Measurements from ENCODE around the gene SP3.
A peak's percentile ranks its signal among the peaks of the same experiment; 100 is the strongest.

SP3 gene

GRCh38 chr2:173898996-173899395, 66.2 kb downstream of the SP3 start:
- no peaks in the 10 kb centered on the region for H4K20me1 ChIP-seq (ENCODE audit: insufficient read depth, low read length)

GRCh38 chr2:173898178-173898668, 67.0 kb downstream of the SP3 start:
- ATAC-seq (ENCODE audit: insufficient read depth, low read depth): no peak; the same call in 2 of the 3 replicates
- no peak overlapping the region for H2AFZ ChIP-seq (ENCODE audit: low read depth, low read length)
- H3K9me3 ChIP-seq (ENCODE audit: insufficient read depth, low read length, severe bottlenecking): no peaks in the 10 kb centered on the region
- H3K4me3 ChIP-seq (ENCODE audit: low read depth in 1 of 2, low read length in 2 of 2): no peak overlapping the region
- TF ChIP-seq EZH2 (IDR thresholded peaks at IDR 0.05; ENCODE audit: borderline replicate concordance, low read depth, low read length, severe bottlenecking) (no peak), CTCF (IDR thresholded peaks at IDR 0.05; ENCODE audit: borderline replicate concordance, extremely low read depth, low read length, poor library complexity, severe bottlenecking) (no peak)
- no peak overlapping the region for H3K27ac ChIP-seq (ENCODE audit: low read length)
- DNase-seq: no peak
- no peaks in the 10 kb centered on the region for H3K4me1 ChIP-seq (ENCODE audit: insufficient read depth, low read length)
- no peak overlapping the region for H3K4me2 ChIP-seq (ENCODE audit: insufficient read depth, low read length)
- H3K9ac ChIP-seq (ENCODE audit: low read depth, low read length): no peak overlapping the region
- H4K20me1 ChIP-seq (ENCODE audit: insufficient read depth, low read length): no peaks in the 10 kb centered on the region
- no peaks in the 10 kb centered on the region for H3K36me3 ChIP-seq (ENCODE audit: insufficient read depth, low read length)
- H3K27me3 ChIP-seq (ENCODE audit: insufficient read depth, low read length, poor library complexity): no peaks in the 10 kb centered on the region
- H3K79me2 ChIP-seq (ENCODE audit: insufficient read depth, low read length): no peaks in the 10 kb centered on the region

More at GRCh38 chr2:173898996-173899395, 66.2 kb downstream of the SP3 start:
- H3K27me3 ChIP-seq (ENCODE audit: insufficient read depth, low read length, poor library complexity): no peaks in the 10 kb centered on the region
- no peak for ATAC-seq (ENCODE audit: insufficient read depth, low read depth)
- TF ChIP-seq CTCF (IDR thresholded peaks at IDR 0.05; ENCODE audit: borderline replicate concordance, extremely low read depth, low read length, poor library complexity, severe bottlenecking): no peak
- no peak for TF ChIP-seq EZH2 (IDR thresholded peaks at IDR 0.05; ENCODE audit: borderline replicate concordance, low read depth, low read length, severe bottlenecking)
- DNase-seq: no peak
- no peaks in the 10 kb centered on the region for H3K79me2 ChIP-seq (ENCODE audit: insufficient read depth, low read length)
- no peak overlapping the region for H3K27ac ChIP-seq (ENCODE audit: low read length)
- H3K36me3 ChIP-seq (ENCODE audit: insufficient read depth, low read length): no peaks in the 10 kb centered on the region
- no peaks in the 10 kb centered on the region for H3K4me1 ChIP-seq (ENCODE audit: insufficient read depth, low read length)
- H2AFZ ChIP-seq (ENCODE audit: low read depth, low read length): no peak overlapping the region
- no peaks in the 10 kb centered on the region for H3K9me3 ChIP-seq (ENCODE audit: insufficient read depth, low read length, severe bottlenecking)
- no peak overlapping the region for H3K4me3 ChIP-seq (ENCODE audit: low read depth in 1 of 2, low read length in 2 of 2)
- H3K4me2 ChIP-seq (ENCODE audit: insufficient read depth, low read length): no peak overlapping the region
- no peak overlapping the region for H3K9ac ChIP-seq (ENCODE audit: low read depth, low read length)

- no peak for ATAC-seq (ENCODE audit: insufficient read depth, low read depth)
- Histone ChIP-seq H3K36me3 (ENCODE audit: insufficient read depth, low read length) (no peaks in the 10 kb centered on the region), H3K9me3 (ENCODE audit: insufficient read depth, low read length, severe bottlenecking) (no peaks in the 10 kb centered on the region), H3K79me2 (ENCODE audit: insufficient read depth, low read length) (no peaks in the 10 kb centered on the region), H3K27ac (ENCODE audit: low read length) (no peak overlapping the region), H3K4me1 (ENCODE audit: insufficient read depth, low read length) (no peaks in the 10 kb centered on the region), H3K27me3 (ENCODE audit: insufficient read depth, low read length, poor library complexity) (no peaks in the 10 kb centered on the region), H3K4me2 (ENCODE audit: insufficient read depth, low read length) (no peak overlapping the region), H3K4me3 (ENCODE audit: low read depth in 1 of 2, low read length in 2 of 2) (no peak overlapping the region), H3K9ac (ENCODE audit: low read depth, low read length) (no peak overlapping the region), H4K20me1 (ENCODE audit: insufficient read depth, low read length) (no peaks in the 10 kb centered on the region), H2AFZ (ENCODE audit: low read depth, low read length) (no peak overlapping the region)
- no peak for DNase-seq
- TF ChIP-seq CTCF (IDR thresholded peaks at IDR 0.05; ENCODE audit: borderline replicate concordance, extremely low read depth, low read length, poor library complexity, severe bottlenecking) (no peak), EZH2 (IDR thresholded peaks at IDR 0.05; ENCODE audit: borderline replicate concordance, low read depth, low read length, severe bottlenecking) (no peak)
Measured at GRCh38 chr2:173896755-173897154, 68.4 kb downstream of the SP3 start.

GRCh38 chr2:173892341-173892740, 72.8 kb downstream of the SP3 start:
- TF ChIP-seq EZH2 (IDR thresholded peaks at IDR 0.05; ENCODE audit: borderline replicate concordance, low read depth, low read length, severe bottlenecking) (no peak), CTCF (IDR thresholded peaks at IDR 0.05; ENCODE audit: borderline replicate concordance, extremely low read depth, low read length, poor library complexity, severe bottlenecking) (no peak)
- no peak for DNase-seq
- Histone ChIP-seq H3K4me1 (ENCODE audit: insufficient read depth, low read length) (no peaks in the 10 kb centered on the region), H3K4me3 (ENCODE audit: low read depth in 1 of 2, low read length in 2 of 2) (no peak overlapping the region), H4K20me1 (ENCODE audit: insufficient read depth, low read length) (no peaks in the 10 kb centered on the region), H3K9ac (ENCODE audit: low read depth, low read length) (no peak overlapping the region), H2AFZ (ENCODE audit: low read depth, low read length) (no peak overlapping the region), H3K4me2 (ENCODE audit: insufficient read depth, low read length) (no peak overlapping the region), H3K27me3 (ENCODE audit: insufficient read depth, low read length, poor library complexity) (no peaks in the 10 kb centered on the region), H3K36me3 (ENCODE audit: insufficient read depth, low read length) (no peaks in the 10 kb centered on the region), H3K27ac (ENCODE audit: low read length) (no peak overlapping the region), H3K79me2 (ENCODE audit: insufficient read depth, low read length) (no peaks in the 10 kb centered on the region), H3K9me3 (ENCODE audit: insufficient read depth, low read length, severe bottlenecking) (peaks cover 9% of the 10 kb centered on the region)
- 0 out of 3 replicates have a peak, but pooled peaks have one; percentile 37 for ATAC-seq (ENCODE audit: insufficient read depth, low read depth)

Data from DND-41 (cell line).